Lung (tissue), 12 donors: ENCODE measurements around the gene RPL35. TPM values are rescaled to one million over a fixed set of nuclear protein-coding genes. Genes with fewer than 3 reads are reported as not detected.

Experiments used
- ATAC-seq: fragments of 200-7000 bp; cut with Tn5 transposase; one replicate; pipeline ENCODE4 v1.9.1; 2020; ENCODE audit warnings: moderate number of reproducible peaks; ENCODE audit not compliant: insufficient read depth, low FRiP score
- DNase-seq, 3 donors: peaks; one replicate each; pipeline ENCODE4 v3.0.0-alpha.2; 2013 to 2017
- H3K27ac ChIP-seq, 2 donors: one replicate each; pipeline ENCODE4 v1.5.1; 2013; ENCODE audit warnings: mild to moderate bottlenecking in 2 of 2, moderate library complexity in 2 of 2, control low read depth in 1 of 2, inconsistent platforms in 1 of 2, low read depth in 1 of 2, low read length in 1 of 2
- H3K27me3 ChIP-seq, 3 donors: one replicate each; pipeline ENCODE4 v1.5.1; 2013; ENCODE audit warnings: low read length in 2 of 3; ENCODE audit not compliant: control insufficient read depth in 3 of 3, insufficient read depth in 3 of 3
- H3K36me3 ChIP-seq, 4 donors: one replicate each; pipeline ENCODE4 v1.5.1; 2013; ENCODE audit warnings: low read length in 4 of 4, mild to moderate bottlenecking in 1 of 4, moderate library complexity in 1 of 4; ENCODE audit not compliant: control insufficient read depth in 4 of 4, insufficient read depth in 4 of 4
- H3K4me1 ChIP-seq, 5 donors: one replicate each; pipeline ENCODE4 v1.5.1; 2013; ENCODE audit warnings: low read length in 5 of 5, mild to moderate bottlenecking in 2 of 5, moderate library complexity in 1 of 5; ENCODE audit not compliant: control insufficient read depth in 5 of 5, insufficient read depth in 5 of 5
- H3K4me3 ChIP-seq: one replicate; pipeline ENCODE4 v1.5.1; 2013; ENCODE audit warnings: mild to moderate bottlenecking, control low read depth, moderate library complexity
- H3K9ac ChIP-seq, 2 donors: one replicate each; pipeline ENCODE4 v1.5.1; 2013; ENCODE audit warnings: low read length in 2 of 2, control low read depth in 1 of 2; ENCODE audit not compliant: insufficient read depth in 1 of 2
- H3K9me3 ChIP-seq, 4 donors: one replicate each; pipeline ENCODE4 v1.5.1; 2013; ENCODE audit warnings: low read length in 3 of 4, mild to moderate bottlenecking in 1 of 4, moderate library complexity in 1 of 4; ENCODE audit not compliant: control insufficient read depth in 4 of 4, insufficient read depth in 3 of 4
- WGBS, 2 donors: extraction: QIAGEN DNeasy Blood & Tissue Kit; methylation state at CpG; one replicate each; pipeline ENCODE4 v1.1.7; 2013; 5-methylcytosine and 5-hydroxymethylcytosine counted together
- polyA plus RNA-seq, 2 donors: library from polyadenylated mRNA; stranded (reverse); fragments of 200-250 nt; gene quantifications; one replicate each; pipeline ENCODE4 v1.2.1, GENCODE V29; 2013
- total RNA-seq, 2 donors: library from RNA; depleted of rRNA in 1 of 2; stranded (reverse); fragments of >200 nt in 1 of 2; gene quantifications; one replicate each; pipeline ENCODE4 v1.2.1, GENCODE V29; 2014 to 2021
- TF ChIP-seq, protein P1 (sequence below): IDR thresholded peaks from 2 replicates; pipeline ENCODE4 v1.5.1; 2012; ENCODE audit warnings: mild to moderate bottlenecking; ENCODE audit errors: control extremely low read depth, extremely low read depth
- donor health status: control.
- donor health status: control.
- donor health status: Bipolar disorder and iron deficiency.
- donor health status: healthy.
- donor health status: DM: yes; HTN: yes; CAD: no.

Gene RPL35
- total and polyA plus RNA-seq, 4 donors = 758 to 5,305 (median 1,775) TPM

DNA sequence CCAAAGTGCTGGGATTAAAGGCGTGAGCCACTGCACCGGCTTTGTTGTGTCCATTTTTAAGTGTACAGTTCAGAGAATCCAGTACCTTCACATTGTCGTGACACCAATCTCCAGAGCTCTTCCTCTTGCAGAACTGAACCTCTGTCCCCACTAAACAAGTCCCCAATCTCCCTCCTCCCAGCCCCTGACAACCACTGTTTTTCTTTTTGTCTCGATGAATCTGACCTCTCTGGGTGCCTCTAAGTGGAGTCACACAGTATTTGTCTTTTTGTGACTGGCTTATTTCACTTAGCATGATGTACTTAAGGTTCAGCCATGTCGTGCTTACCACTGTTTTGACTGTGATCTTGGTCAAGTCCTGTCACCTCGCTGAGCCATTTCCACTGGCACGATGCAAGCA lies 6.9 kb downstream of the RPL35 start:
- Histone ChIP-seq H3K4me1 (peaks cover 0 to 9% (median 3%) of the 10 kb centered on the region in 5 donors), H3K36me3 (peaks cover 11 to 36% (median 16%) of the 10 kb centered on the region in 4 donors), H3K4me3 (no peak overlapping the region), H3K27me3 (no peaks in the 10 kb centered on the region), H3K9ac (no peak overlapping the region), H3K27ac (no peak overlapping the region), H3K9me3 (no peaks in the 10 kb centered on the region)
- ATAC-seq (no peak), DNase-seq (no peak)
- TF ChIP-seq, protein P1, sequence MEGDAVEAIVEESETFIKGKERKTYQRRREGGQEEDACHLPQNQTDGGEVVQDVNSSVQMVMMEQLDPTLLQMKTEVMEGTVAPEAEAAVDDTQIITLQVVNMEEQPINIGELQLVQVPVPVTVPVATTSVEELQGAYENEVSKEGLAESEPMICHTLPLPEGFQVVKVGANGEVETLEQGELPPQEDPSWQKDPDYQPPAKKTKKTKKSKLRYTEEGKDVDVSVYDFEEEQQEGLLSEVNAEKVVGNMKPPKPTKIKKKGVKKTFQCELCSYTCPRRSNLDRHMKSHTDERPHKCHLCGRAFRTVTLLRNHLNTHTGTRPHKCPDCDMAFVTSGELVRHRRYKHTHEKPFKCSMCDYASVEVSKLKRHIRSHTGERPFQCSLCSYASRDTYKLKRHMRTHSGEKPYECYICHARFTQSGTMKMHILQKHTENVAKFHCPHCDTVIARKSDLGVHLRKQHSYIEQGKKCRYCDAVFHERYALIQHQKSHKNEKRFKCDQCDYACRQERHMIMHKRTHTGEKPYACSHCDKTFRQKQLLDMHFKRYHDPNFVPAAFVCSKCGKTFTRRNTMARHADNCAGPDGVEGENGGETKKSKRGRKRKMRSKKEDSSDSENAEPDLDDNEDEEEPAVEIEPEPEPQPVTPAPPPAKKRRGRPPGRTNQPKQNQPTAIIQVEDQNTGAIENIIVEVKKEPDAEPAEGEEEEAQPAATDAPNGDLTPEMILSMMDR = no peak
- WGBS, 2 donors = 59 to 68% methylated on average over 7 of the region's 7 CpGs

DNA sequence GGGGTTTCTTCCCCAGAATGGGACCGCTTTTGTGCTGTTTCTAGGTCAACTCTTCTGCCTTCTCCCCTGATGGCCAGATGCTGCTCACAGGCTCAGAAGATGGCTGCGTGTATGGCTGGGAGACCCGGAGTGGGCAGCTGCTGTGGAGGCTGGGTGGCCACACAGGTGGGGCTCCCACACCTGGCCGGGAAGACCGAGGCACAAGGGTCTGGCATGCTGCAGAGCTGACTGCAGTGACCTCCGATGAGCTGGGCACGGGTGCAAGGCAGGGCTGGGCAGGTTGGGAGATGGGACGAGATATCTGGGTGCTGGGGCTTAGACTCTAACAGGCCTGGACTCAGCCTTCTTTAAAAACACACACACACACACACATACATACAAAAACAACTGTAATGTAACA lies 7.6 kb downstream of the RPL35 start:
- WGBS, 2 donors = 90 to 92% methylated on average over 8 of the region's 8 CpGs
- TF ChIP-seq, protein P1 = no peak
- Histone ChIP-seq H3K4me1 (peaks cover 0 to 5% (median 0%) of the 10 kb centered on the region in 5 donors), H3K4me3 (no peak overlapping the region), H3K27ac (no peak overlapping the region), H3K36me3 (peaks cover 5 to 30% (median 11%) of the 10 kb centered on the region in 4 donors), H3K9me3 (no peaks in the 10 kb centered on the region), H3K9ac (no peak overlapping the region), H3K27me3 (no peaks in the 10 kb centered on the region)
- ATAC-seq (no peak), DNase-seq (no peak)

DNA sequence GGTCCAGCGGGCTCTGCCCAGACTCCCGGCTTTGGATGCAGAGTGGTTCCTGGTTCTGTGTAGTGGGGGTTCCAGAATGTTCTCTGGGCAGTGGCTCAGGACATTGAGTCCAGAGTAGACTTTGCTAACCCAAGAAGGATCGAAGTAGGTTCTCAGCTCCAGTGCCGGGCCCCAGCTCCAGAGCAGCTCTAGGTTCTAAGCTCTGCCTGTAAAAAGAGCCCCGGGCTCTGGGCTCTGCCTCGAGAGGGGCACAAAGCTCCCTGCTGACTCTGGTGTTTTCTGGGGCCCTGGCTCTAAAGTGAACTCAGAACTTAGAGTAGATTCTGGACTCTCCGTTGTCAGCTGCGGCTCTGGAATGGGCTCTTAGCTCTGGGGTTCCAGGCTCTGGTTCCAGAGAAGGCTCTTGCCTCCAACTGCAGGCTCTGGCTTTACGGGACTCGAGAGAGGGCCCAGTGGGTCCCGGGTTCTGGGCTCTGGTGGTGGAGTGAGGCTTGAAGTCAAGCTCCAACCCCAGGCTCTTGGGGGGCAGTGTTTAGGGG lies 8.1 kb downstream of the RPL35 start:
- Histone ChIP-seq H3K9ac (peak overlapping the region in 1 of 2 donors; percentile 11), H3K36me3 (peaks cover 0 to 25% (median 9%) of the 10 kb centered on the region in 4 donors), H3K4me3 (no peak overlapping the region), H3K27me3 (no peaks in the 10 kb centered on the region), H3K4me1 (peaks cover 0 to 5% (median 0%) of the 10 kb centered on the region in 5 donors), H3K9me3 (no peaks in the 10 kb centered on the region), H3K27ac (no peak overlapping the region)
- TF ChIP-seq, protein P1 = no peak
- ATAC-seq = no peak
- no peak for DNase-seq
- WGBS, 2 donors = 66 to 78% methylated on average over 11 of the region's 11 CpGs
